ENCODE results near the gene PRKCZ.

DNA sequence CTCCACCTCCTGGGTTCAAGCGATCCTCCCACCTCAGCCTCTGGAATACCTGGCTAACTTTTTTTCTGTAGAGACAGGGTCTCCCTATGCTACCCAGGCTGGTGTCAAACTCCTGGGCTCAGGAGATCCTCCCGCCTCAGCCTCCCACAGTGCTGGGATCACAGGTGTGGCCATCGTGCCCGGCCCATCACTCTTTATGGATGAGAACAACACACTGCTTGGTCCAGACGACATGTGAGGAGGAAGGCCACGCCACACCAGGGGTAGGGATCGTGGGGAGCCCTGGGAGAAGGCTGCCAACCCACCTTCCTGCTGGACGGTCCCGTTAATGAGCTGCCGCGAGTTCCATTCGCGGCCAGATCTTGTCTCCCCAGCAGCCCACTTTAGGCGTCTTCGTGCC lies 36.0 kb upstream of the PRKCZ start:
- TF ChIP-seq, protein P1, sequence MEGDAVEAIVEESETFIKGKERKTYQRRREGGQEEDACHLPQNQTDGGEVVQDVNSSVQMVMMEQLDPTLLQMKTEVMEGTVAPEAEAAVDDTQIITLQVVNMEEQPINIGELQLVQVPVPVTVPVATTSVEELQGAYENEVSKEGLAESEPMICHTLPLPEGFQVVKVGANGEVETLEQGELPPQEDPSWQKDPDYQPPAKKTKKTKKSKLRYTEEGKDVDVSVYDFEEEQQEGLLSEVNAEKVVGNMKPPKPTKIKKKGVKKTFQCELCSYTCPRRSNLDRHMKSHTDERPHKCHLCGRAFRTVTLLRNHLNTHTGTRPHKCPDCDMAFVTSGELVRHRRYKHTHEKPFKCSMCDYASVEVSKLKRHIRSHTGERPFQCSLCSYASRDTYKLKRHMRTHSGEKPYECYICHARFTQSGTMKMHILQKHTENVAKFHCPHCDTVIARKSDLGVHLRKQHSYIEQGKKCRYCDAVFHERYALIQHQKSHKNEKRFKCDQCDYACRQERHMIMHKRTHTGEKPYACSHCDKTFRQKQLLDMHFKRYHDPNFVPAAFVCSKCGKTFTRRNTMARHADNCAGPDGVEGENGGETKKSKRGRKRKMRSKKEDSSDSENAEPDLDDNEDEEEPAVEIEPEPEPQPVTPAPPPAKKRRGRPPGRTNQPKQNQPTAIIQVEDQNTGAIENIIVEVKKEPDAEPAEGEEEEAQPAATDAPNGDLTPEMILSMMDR (IDR thresholded peaks at IDR 0.05; ENCODE audit: insufficient read depth, low read length): no peak
- TF ChIP-seq, protein P2, sequence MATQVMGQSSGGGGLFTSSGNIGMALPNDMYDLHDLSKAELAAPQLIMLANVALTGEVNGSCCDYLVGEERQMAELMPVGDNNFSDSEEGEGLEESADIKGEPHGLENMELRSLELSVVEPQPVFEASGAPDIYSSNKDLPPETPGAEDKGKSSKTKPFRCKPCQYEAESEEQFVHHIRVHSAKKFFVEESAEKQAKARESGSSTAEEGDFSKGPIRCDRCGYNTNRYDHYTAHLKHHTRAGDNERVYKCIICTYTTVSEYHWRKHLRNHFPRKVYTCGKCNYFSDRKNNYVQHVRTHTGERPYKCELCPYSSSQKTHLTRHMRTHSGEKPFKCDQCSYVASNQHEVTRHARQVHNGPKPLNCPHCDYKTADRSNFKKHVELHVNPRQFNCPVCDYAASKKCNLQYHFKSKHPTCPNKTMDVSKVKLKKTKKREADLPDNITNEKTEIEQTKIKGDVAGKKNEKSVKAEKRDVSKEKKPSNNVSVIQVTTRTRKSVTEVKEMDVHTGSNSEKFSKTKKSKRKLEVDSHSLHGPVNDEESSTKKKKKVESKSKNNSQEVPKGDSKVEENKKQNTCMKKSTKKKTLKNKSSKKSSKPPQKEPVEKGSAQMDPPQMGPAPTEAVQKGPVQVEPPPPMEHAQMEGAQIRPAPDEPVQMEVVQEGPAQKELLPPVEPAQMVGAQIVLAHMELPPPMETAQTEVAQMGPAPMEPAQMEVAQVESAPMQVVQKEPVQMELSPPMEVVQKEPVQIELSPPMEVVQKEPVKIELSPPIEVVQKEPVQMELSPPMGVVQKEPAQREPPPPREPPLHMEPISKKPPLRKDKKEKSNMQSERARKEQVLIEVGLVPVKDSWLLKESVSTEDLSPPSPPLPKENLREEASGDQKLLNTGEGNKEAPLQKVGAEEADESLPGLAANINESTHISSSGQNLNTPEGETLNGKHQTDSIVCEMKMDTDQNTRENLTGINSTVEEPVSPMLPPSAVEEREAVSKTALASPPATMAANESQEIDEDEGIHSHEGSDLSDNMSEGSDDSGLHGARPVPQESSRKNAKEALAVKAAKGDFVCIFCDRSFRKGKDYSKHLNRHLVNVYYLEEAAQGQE (IDR thresholded peaks at IDR 0.05; ENCODE audit: insufficient replicate concordance, low read depth): no peak

Measured in HL-60 (cell line).